NCI-H510A (cell line): ENCODE data around the gene GALNT14.

ENCODE experiments used
- DNase-seq: peaks from one replicate; lab custom pipeline; 2025; lab: John Stamatoyannopoulos, UW

The GALNT14 gene

DNA sequence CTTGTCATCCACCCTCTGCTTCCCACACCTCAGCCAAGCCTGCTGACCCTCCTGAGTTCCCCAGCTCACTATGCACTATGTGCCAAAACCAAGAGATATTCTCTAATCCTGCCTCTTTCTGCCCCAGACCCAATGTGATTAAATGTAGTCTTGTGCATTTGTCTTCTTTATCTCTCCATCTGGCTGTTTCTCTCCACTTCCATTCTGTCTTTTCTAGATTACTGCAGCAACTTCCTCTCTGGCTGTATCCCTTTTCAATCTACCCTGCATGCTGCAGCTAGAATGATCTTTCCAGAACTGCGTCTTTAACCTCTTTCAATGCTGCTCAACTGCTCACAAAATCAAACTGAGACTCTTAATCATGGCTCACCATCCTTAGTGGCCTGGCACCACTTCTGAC lies 164.1 kb downstream of the GALNT14 start:
- DNase-seq, result no peak

DNA sequence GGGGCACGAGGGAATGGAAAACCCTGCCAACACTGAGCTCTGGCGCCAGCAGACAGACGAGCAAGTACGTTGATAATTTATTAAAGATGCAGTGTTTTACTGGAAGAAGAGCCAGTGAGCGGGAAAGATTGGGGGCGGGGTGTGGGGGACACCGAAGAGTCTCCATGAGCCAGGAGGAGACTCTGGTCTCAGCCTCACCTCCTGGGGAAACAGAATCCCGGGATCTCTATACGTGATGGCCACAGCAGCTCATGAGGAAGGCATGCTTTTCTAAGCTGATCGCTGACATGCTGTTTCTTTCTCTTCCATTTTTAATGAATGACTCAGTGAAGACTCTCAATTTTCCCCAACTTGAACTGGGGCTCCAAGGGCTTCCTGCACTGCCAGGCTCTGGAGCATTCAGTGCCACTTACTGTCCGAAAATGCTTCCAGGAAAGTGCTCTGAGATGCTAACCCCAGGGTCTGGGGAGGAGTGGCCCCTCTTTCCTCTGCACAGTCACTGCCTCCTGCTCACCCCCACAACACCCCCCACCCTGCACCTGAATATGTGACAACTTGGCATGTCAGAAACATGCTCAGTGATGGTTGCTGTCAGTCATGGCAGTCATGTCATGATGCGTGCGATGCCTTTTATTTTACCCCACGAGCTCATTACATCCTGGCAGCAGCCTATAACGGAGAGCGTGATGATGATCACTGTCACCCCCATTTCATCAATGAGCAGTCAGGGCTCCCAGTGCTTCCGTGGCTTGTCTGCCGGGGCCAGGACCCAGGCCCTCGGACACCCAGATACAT lies 166.8 kb downstream of the GALNT14 start:
- no peak for DNase-seq

DNA sequence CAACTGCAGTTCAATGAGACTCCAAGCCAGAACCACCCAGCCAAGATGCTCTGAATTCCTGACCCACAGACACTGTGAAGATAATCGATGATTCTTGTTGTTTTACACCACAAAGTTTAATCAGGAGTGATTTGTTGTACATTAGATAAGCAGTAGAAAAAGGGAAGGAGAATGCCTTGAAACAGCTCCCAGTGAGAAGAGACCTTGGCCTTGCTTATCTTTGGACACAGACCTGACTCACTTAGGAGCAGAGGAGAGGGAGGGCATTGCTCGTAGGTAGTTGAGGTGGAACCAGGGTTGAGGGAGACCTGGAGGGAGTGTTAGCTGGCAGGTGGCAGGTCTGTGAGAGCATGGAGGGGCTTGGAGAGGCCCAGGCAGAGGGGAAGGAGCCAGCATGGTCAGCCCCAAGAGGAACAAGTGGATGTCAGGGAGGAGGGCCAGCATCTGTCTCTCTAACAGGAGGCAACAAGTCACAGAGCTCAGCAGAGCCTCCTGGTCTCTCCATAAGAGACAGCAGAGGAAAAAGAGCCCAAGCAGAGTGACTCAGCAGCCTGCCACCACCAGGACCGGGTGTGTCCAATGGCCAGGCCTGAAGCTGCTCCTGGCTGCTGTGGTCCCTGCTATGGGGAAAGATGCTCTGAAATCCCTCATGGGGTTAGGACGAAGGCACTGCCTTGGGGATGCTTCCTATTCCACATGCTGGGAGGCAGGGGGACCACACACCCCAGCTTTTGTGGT lies 169.4 kb downstream of the GALNT14 start:
- no peak for DNase-seq

DNA sequence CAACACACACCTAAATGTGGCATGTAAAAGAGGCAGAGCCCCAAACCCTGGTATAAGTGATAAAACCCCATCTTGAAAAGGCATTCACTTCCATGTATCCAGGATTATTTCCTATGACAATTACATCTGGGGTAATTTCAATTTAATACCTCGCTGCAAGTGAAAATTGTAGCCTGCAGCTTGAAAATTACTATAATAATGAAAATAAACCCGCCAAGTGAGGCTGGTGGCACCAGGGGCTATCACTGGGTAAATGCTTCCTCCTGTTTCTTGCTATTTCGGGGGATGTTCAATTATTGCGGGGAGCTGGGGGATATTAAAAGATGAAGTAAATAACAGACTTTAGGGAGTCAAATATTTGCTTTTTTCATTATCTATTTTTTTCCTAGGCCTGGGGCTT lies 171.5 kb downstream of the GALNT14 start:
- no peak for DNase-seq

DNA sequence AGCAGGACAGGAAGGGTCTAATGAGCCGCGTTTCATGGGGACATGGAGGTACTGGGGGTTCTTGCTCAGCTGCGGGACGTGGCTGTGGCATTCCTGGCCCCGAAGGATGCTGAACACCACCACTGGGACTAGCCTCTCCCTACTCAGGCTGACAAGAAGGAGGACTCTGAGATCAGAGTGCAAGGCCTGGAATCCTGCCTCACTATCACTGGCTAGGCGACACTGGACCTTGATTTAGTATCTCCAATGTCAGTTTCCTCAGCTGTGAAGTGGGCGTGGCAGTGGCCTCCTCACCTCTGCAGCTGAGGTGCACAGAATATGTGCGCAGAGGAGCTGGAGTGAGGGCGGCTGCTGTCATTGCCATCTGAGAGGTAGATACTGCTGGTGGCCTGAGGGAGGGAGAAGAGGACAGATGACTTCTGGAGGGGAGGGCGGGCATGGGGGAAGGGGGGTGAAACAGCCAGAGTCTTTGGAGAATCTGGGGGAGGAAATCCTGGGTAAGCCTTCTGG lies 173.2 kb downstream of the GALNT14 start:
- peak; percentile 5 for DNase-seq

DNA sequence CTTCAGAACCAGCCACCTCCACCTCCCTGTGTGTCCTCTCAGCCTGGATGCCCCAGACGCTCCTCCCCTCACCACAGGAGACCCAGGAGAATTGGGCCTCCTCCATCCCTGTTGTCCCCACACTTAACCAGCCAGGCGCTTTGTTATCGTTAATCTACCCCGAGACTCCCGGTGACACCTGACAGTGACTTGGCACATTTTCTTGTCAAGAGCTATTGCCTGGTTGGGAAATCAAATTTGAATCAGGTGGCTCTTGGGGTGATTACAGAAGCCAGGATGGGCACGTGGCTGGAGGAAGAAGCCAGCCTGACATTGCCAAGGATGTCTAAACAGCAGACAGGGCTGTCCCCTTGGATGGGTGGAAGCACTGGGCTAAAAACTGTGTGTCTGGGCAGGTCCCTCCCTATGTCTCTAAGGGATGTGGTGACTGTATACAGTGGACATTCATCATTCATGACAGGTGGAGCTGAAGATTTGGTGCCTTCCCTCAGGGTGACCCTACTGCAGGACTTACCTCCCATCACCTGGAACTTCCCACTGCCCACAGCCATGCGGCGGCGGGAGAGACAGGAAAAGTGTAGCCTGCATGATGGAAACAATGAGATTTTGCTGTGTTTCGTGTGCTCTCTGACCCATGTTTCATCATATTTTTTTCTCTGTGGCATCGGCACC lies 173.8 kb downstream of the GALNT14 start:
- DNase-seq, result peak; percentile 80

DNA sequence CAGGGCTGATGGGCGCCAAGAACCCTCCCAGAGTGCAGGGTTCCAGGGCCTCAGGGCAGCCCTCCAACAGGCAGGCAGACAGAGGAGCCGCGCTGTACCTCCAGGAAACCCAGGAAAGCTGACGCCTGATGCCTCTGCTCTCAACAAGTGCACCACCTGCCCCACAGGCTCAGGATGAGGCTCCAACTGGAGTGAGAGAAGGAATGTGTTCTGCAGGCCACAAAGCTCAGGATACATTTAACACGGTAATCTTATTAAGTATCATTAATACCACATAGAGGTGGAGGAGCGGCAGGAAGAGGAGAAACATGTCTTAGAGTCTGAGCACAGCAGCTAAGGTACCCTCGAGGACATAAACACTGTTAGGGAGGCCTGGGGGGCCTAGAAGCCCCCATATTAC lies 175.1 kb downstream of the GALNT14 start:
- DNase-seq, result no peak

DNA sequence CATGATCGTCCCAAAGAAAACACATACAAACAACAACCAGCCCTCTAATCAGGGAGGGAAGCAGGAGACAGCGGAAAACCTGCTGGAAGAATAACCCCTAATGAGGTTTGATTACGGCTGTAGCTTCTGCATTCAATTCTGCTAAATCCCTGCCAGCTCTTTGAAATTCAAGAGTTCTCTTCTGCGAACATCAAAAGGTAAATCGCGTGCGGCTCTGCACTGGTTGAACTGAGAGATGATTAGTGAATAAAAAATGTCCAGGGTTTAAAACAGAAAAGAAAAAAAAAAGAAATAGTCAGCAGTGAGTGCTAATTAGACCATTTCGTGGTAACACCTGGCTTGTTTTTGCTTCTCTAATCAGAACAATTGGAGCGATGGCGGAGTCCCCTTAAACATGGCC lies 178.0 kb downstream of the GALNT14 start:
- no peak for DNase-seq

DNA sequence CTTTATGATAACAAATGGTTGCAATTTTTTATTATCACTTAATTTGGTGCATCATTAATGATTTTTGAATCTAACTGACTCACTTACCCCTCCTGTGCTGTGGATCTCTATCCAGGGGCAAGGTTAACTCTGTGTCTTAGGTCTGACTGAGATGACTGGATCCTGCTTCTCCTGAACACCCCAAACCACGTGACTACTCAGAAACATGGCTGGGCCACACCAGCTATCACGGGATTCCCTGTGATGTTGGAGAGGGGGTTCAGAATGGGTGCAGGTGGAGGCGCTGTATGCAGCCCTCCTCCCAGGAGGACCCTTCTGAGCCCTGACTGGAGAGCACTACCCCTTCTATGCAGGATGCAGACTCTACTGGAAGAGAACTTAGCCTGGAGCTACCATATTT lies 178.6 kb downstream of the GALNT14 start:
- DNase-seq, result no peak

DNA sequence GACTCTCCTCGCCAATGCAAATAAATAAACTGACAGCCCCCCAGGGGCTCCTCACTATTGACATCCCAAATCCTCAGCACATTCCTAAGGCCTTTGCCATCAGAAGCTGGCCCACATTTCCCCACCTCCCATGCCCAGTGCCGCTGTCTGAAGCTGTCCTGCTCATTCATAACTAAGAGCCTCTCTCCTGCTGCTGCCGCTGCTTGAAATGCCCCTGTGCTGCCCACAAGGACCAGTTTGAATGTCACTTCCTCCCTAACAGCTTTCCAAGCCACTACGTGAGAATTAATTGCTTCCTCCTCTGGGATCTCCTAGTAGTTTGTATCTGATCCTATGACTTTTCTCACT lies 179.3 kb downstream of the GALNT14 start:
- no peak for DNase-seq

DNA sequence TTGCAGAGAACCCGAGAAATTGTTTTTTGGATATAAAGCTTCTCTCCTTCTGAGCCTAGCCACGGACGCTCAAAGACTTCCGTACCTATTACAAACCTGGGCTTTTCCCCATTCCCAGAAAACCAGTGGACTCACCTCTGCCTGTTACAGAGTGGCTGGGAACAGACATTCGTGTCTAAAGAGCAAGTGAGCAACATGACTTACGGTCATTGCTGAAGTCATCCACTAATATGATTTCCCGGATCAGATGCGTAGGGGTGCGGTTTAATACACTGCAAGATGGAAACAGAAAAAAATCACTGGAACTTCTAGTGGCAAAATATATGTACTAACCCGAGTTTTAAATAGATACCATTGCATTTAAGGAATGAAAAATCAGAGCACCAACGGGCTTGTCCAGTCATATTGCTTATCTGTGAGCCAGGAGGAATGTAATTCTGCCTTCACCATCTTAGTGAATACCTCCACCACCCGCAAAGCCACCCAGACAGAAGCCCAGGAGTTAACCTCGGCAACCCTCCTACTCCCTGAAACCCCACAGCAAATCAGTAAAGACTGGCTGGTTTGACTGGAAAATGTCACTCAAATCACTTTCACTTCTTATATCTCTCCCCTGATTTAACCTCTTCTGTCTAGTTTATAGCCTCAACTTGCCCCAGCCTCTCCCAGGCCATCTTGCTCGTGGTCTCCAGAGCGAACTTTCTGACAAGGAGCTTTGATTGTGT lies 179.9 kb downstream of the GALNT14 start:
- no peak for DNase-seq

DNA sequence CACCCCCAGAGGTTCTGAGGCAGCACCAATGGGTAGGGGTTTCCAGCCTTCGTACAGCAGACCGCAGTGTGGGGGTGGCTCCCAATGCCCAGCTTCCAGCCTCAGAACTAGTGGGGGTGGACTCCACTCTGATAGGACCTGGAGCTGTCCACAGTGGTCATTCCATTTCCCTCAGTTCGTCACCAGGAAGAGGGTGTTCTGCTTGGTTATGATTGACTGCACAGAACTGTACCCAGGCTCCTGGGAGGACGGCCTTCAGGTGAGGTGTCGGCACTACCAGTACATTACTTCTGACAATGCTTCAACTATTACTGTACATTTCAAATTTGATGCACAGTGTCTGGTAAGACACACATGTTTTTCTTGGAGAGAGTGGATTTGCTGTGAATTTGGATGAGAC lies 180.6 kb downstream of the GALNT14 start:
- no peak for DNase-seq

DNA sequence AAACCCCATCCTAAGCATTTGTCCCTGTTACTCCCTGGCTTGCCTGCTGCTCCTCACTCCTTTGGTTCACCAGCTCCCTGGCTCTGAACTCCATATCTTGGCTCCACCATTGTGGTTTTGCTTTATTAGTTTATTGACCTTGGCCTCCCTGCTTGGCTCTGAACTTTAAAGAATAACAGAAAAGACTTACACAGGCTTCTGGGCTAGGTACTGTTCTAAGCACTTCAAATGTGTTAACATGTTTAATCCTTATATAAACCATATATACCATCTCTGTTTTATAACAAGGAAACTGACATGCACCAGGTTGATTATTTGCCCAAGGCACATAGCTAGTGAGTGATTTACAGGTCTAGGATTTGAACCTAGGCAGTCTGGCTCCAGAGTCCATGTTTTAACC lies 181.2 kb downstream of the GALNT14 start:
- no peak for DNase-seq

DNA sequence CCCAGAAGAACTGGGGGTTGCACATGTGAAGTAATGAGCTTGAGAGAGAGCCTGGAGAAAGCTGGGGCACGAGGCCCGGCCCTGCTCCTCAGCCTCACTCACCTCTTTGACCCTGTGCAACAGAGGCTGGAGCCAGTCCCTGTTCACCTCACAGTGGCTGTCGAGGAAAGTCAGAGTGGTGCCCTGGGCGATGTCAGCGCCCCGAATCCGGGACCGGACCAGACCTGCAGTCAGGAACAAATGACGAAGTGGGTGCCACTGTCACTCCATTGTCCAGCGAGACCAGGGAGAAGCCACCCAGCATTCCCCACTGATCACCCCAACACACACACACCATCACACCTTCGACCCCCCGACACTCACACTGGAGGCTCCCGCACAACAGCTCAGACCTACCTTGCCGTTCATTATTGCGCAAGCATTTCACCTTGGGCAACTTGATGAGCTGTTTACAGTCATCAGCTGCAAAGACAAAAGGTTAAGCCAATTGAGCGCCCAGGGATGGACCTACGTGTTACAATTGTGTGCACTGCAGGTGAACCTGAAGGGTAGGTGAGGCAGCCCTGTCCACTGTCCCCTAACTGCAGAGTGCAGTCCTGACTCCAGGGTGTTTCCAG lies 182.6 kb downstream of the GALNT14 start:
- DNase-seq, result no peak

DNA sequence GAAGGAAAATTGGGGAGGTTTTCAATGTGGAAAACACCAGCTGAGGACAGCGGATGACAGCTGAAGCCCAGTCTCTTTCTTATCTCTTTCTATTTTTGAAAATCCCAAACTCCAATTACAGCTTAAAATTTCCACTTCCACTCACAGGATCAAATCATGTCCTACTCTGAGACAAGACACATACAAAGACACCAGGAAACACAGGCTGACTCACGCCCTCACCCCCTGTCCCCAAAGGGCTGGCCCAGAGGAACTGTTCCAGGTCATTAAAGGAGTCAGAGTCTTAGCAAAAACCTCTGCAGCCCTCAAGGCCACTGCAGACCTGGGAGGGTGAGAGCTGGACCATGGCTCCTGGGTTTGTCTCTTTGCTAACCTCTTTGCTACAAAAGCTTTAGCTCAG lies 187.9 kb downstream of the GALNT14 start:
- no peak for DNase-seq

DNA sequence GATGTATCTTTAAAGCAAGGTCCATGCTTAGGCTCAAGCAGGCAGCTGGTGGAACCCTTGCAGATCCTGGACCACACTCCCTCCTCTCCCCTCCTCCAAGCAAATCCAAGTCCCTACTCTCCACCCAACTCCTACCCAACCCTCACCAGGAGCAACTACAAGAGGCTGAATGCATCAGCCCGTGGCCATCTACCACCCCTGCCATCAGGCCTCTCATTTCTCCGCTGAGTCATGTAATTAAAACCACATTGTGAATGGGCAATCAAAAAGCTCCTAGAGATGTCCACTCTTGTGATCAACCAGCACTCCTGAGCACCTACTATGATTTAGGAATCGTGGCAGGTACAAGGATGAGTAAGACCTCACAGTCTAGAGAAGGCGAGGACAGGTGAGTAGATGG lies 188.8 kb downstream of the GALNT14 start:
- DNase-seq, result no peak

DNA sequence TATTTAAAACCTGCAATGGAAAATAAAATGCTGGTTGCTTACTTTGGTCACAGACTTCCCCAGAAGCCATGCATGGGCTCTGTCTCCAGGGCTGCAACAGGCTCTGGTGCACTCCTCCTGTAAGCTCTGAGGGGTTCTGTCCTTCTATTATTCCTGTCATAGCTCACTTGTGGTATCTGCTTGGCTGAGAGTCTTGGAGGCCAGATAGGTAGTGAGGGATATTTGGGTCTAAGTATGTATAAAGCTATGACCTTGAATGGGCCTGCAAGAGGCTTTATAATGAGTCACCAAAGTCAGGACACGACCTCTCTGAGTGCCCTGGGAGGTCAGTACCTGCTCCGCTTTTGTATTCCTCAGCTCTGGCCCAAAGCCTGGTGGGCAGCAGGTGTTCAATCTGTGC lies 189.4 kb downstream of the GALNT14 start:
- no peak for DNase-seq

DNA sequence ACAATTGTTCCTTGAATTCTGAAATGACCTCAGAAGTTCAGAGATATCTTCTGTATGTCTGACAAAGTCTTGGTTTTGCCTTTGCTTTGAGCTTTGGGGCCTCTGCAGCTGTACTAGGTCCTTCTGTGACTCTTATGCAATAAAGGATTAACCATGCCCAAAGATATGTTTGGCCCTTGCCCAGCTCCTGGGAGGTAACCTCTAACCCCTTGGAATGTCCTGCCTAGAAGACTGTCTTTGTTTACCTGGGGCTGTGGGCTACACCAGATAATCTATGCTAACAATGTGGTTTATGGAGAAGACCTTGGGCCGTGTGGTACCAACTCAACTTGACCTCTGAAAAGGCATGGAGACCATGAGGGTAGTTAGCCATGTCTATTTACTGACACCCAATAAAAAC lies 190.1 kb downstream of the GALNT14 start:
- no peak for DNase-seq

DNA sequence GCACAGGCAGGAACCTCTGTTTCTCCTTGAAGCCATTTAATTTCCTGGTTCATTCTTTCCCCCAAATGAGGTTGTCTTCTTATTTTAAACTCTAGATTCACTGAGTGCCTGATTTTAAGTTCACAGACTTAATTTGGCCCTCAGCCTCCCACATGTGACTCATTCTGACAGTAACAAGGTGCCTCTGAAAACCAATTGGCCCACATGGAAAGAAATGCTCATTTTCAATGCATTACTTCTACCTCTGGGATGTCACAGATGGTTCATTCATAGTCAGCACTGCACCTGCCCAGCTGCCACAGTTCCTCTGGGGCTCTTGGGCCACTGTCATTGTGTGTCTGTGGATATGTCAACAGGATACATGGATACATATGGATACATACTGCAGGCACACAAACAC lies 190.6 kb downstream of the GALNT14 start:
- no peak for DNase-seq

DNA sequence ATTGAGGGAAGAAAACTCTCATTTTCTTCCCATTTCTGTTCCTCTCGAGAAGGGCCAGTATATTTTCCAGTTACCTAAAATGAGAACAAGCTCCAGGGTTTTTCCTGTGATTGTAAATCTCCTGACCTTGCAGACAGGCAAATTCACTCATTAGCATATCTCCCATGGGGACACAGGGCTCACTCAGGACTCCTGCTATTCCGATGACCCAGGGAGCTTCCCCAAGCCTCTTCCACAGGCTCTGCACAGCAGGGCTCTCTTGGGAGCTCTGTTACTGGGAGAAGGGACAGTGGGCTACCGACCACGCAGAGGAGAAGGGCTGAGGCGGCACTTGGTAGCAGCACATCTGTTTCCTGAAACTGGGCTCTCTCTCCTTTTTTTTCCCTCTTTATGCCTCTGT lies 195.8 kb downstream of the GALNT14 start:
- DNase-seq, result no peak

DNA sequence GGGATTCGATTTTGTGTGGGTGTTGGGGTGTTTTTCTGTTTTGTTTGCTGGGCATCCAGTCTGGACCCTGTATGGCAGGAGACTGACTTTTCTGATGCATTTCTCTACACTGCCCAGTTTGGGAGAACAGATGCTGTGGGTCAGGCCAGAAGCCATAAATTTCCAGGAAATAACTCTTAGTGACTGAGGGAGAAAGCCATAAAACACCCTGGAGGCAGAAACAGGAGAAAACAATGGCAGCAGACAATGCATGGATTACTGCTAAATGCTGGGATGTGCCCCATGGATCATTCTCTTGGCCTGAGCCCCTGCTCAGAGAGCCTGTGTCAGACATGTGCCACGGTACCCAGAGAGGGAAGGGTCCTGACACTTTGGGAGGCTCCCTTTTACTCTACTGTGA lies 197.4 kb downstream of the GALNT14 start:
- no peak for DNase-seq

DNA sequence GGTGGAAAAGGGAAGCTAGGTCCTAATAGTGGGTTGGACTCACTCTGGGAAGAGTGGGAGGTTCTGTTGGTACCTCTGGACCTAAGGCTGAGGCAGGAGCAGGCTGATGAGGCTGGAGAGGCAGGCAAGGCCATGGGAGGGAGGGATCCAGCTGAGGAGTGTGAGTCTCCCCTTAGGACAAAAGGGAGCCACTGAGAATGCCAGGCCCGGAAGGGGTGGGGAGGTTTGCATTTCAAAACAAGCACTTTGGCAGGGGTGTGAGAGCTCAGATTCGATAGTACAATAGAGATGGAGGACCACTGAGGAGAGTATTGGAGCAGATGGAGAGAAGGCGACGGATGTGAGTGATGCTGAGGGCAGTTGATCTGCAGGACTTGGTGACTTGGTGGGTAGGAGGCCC lies 198.9 kb downstream of the GALNT14 start:
- no peak for DNase-seq
